LNCAP (cell line): ENCODE results near the gene PRF1.

Experiments used
- TF ChIP-seq, protein P1 (sequence below): fragments of 450-650 bp; IDR thresholded peaks from 2 replicates; pipeline ENCODE4 v1.5.1; 2017; ENCODE audit warnings: mild to moderate bottlenecking

PRF1 gene

DNA sequence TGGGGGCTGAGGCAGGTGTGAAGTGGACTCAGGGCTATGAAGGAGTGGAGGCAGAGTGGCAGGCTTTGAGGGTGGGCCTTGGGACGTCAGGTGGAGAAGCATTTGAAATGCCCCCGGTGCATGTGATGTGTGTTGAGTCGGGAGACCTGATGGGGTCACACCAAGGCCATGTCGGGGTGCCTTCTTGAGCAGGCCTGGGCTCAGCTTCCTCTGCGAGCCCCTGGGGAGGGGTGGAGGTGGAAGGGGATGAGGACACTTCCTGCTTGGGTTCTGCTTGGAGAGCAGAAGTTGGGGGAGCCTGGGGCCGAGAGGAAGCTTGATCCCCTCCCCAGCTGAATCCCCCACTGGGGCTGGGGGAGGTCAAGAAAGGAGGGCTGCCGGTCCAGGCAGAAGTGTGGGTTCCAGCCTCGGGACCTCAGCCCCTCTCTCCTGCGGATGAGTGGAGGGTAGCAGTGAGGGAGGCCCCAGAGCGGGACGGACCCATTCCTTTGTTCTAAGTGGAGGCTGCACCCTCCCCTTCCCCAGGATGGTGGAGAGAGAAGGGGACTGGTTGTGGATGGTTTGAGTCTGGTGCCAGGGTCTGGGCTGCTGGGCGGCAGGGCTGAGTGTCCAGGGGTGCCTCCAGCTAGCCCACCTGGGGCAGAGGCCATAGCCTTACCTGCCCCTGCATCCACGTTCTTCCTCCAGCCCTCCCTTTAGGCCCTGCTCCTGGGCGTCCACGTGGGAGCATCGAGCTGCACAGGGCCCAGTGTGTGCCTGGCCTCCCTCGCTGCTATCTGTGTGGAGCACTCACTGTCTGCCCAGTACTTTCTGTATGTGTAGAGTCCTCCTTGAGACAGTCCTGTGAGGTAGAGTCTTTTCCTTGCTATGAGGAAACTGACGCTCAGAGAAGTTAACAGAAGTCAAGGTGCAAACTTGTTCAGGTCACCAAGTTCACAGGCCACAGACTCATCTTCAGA, 36.7 kb downstream of the PRF1 start:
- TF ChIP-seq, protein P1, sequence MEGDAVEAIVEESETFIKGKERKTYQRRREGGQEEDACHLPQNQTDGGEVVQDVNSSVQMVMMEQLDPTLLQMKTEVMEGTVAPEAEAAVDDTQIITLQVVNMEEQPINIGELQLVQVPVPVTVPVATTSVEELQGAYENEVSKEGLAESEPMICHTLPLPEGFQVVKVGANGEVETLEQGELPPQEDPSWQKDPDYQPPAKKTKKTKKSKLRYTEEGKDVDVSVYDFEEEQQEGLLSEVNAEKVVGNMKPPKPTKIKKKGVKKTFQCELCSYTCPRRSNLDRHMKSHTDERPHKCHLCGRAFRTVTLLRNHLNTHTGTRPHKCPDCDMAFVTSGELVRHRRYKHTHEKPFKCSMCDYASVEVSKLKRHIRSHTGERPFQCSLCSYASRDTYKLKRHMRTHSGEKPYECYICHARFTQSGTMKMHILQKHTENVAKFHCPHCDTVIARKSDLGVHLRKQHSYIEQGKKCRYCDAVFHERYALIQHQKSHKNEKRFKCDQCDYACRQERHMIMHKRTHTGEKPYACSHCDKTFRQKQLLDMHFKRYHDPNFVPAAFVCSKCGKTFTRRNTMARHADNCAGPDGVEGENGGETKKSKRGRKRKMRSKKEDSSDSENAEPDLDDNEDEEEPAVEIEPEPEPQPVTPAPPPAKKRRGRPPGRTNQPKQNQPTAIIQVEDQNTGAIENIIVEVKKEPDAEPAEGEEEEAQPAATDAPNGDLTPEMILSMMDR, result no peak

DNA sequence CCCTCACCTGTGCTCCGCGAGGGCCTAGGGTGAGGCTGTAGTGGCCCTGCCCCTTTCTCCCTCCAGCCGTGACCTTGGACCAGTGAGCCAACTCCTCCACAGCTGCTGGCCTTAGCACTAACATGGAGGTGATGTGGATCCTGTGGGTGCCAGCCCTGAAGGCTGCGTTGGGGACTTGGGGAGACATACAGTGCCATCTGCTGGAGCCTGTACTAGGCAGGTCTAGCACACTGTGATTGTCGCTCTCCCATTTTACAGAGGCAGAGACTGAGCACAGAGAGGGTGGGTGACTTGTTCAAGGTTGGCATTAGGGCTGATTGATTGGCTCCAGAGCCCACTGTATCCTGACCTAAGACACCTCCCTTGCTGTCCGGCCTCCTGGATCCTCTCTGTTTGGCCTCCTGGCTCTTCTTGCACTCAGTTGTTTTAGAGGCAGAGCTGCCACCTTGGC, 37.6 kb downstream of the PRF1 start:
- TF ChIP-seq, protein P1, result no peak

DNA sequence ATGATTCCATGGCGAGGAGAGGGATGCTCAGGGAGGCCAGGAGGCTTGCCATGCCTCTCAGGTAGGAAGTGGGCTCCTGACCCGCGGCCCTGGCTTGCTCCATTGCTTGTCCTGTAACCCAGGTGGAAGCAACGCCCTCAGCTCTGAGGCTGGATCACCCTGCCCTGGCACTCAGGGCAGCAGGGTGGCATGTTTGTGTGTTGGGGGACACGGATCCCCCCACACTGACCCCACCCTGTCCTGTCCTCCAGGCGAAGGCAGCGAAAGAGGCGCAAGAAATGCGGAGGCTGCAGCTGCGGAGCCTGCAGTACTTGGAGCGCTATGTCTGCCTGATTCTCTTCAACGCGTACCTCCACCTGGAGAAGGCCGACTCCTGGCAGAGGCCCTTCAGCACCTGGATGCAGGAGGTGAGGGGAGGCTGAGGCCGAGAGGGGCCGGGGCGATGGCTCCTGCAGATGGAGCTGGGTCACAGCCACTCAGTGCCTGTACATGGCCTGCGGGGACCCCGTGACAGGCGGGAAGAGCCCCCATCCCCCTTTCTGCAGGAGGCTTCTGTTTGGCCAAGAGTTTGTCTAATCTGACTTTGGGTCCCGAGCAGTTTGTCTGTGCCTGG, 38.3 kb downstream of the PRF1 start:
- TF ChIP-seq, protein P1, result no peak

GRCh38 chr10:70563230-70563629, 39.3 kb downstream of the PRF1 start:
- TF ChIP-seq, protein P1, result no peak

DNA sequence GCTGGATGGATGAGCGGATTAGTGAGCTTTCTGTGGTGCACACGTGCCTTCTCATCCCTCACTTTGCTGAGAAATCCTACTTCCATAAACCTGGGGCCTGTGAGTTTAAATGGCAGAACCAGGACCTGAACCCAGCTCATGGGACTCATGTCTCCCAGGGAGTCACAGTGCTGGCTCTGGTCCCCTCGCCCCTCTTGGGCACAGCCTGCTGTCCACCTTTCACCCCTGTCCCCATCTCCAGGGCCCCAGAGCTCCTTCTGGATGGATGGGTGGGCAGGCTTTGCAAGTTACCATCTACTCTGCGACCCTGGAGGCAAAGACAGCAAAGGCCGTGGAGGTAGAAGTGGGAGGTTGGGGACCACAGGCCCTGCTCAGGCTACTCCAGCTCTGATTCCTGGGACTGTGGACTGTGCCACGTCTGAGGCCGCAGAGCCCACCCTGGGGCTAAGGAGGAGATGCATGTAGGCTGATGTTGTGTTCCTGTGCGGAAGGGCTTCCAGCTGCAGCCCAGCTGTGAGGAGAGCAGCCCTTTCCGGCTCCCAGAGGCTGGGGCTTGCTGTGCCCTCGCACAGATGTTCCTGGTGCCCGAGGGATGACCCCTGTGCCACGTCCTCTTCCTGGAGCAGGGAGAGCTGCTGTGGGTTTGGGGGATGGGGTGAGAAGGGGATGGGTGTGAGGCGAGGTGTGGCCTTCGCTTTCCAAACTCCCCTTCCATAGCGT, 40.3 kb downstream of the PRF1 start:
- TF ChIP-seq, protein P1, result no peak

DNA sequence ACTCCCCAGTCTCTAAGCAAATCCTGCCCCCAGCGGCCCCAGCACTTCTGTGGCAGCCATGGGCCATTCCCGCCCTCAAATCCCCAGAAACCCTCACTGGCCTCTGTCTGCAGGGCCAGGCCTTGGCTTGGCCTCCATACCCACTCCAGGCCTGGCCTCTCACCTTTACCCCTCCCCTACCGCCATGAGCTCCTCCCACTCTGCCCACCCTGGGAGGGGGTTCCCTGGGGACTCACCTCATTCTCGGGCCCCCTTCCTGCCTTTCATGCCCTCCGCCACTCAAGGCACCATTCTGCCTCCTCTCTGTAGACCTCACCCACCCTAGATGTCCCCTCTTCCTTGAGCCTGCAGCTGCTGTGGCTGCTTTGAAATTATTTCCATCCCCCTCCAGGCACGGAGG, 41.0 kb downstream of the PRF1 start:
- TF ChIP-seq, protein P1, result no peak

DNA sequence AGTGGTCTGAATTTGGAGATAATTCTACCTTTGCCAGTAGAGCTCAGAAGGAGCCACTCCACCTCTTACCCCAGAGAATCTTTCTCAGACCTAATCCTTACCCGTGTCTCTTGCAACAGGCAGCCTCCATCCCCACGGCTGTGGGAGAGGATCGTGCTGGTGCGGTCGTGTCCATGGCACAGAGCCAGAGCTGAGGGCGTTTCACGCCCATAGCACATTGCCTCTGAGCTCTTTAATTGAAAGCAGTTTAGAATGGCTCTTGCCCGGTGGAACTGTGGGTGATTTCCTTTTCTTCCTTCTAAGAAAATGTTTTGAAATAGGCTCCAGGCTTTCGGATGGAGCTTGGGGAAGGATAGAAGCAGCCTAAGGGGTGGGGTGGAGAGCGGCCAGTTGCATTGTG, 41.5 kb downstream of the PRF1 start:
- TF ChIP-seq, protein P1, result no peak
